Liver (tissue), 3 donors: ENCODE results near the gene USP25.

Experiments
- CTCF ChIP-seq: fragments of 150-350 bp; IDR thresholded peaks from 2 replicates; pipeline ENCODE4 v1.5.1; 2017; ENCODE audit warnings: improper control_type of control experiment, low read depth, low read length; ENCODE audit not compliant: missing input control
- RXRA ChIP-seq, 2 donors: IDR thresholded peaks; 2 replicates each; pipeline ENCODE4 v1.6.1; 2017 to 2018; ENCODE audit warnings: antibody characterized with exemption in 2 of 2, mild to moderate bottlenecking in 1 of 2
- SP1 ChIP-seq: IDR thresholded peaks from 2 replicates; pipeline ENCODE4 v1.6.1; 2018; ENCODE audit warnings: antibody characterized with exemption, mild to moderate bottlenecking
- TAF1 ChIP-seq: conservative IDR thresholded peaks from 2 replicates; pipeline ENCODE4 v1.6.1; 2016; ENCODE audit warnings: antibody characterized with exemption, mild to moderate bottlenecking
- YY1 ChIP-seq: IDR thresholded peaks from 2 replicates; pipeline ENCODE4 v1.6.1; 2016; ENCODE audit warnings: antibody characterized with exemption, mild to moderate bottlenecking
- donor health status: healthy.
- donor health status: healthy.

GRCh38 chr21:15870819-15871218 lies 141.0 kb downstream of the USP25 start:
- no peak for TF ChIP-seq RXRA (IDR thresholded peaks at IDR 0.05)
- no peak for TF ChIP-seq YY1
- no peak for TF ChIP-seq TAF1
- TF ChIP-seq CTCF: no peak
- no peak for TF ChIP-seq SP1
